Activated T-cell treated with anti-CD3 and anti-CD28 coated beads, Interleukin-2, amount 50 U/mL, for 72 hours (primary cell): ENCODE results near the gene ACOT12. TPM values are rescaled to one million over a fixed set of nuclear protein-coding genes. Genes with fewer than 3 reads are reported as not detected.

Experiments
- ATAC-seq, 2 donors: fragments of 150-1000 bp; cut with Tn5 transposase; replicated peaks in 1 of 2; 2 replicates each; pipeline ENCODE4 v1.10.0; 2021; ENCODE audit warnings: moderate library complexity in 2 of 2, mild to moderate bottlenecking in 1 of 2
- DNase-seq, 2 donors: peaks; one replicate each; pipeline ENCODE4 v3.0.0; 2021 to 2022; ENCODE audit warnings: mixed read lengths in 1 of 2
- H3K27ac Mint-ChIP-seq: one replicate; pipeline ENCODE4 v1.8.0; 2022; ENCODE audit warnings: mild to moderate bottlenecking, moderate library complexity, mixed read lengths
- H3K27me3 Mint-ChIP-seq: one replicate; pipeline ENCODE4 v1.8.0; 2022; ENCODE audit warnings: low read depth, mixed read lengths
- H3K36me3 Mint-ChIP-seq, 2 donors: one replicate each; pipeline ENCODE4 v1.8.0; 2022; ENCODE audit warnings: mixed read lengths in 2 of 2, mild to moderate bottlenecking in 1 of 2; ENCODE audit not compliant: insufficient read depth in 2 of 2
- H3K4me1 Mint-ChIP-seq: one replicate; pipeline ENCODE4 v1.8.0; 2022; ENCODE audit warnings: low read depth, mixed read lengths
- H3K4me3 Mint-ChIP-seq, 2 donors: one replicate each; pipeline ENCODE4 v1.8.0; 2022; ENCODE audit warnings: mild to moderate bottlenecking in 2 of 2, mixed read lengths in 2 of 2, moderate library complexity in 2 of 2
- H3K9me3 Mint-ChIP-seq, 2 donors: one replicate each; pipeline ENCODE4 v1.8.0; 2022; ENCODE audit warnings: mixed read lengths in 2 of 2
- total RNA-seq, 2 donors: library from RNA; stranded (reverse); gene quantifications; one replicate each; pipeline ENCODE4 v1.2.3, GENCODE V29; 2022

The ACOT12 gene
- not detected for total RNA-seq

DNA sequence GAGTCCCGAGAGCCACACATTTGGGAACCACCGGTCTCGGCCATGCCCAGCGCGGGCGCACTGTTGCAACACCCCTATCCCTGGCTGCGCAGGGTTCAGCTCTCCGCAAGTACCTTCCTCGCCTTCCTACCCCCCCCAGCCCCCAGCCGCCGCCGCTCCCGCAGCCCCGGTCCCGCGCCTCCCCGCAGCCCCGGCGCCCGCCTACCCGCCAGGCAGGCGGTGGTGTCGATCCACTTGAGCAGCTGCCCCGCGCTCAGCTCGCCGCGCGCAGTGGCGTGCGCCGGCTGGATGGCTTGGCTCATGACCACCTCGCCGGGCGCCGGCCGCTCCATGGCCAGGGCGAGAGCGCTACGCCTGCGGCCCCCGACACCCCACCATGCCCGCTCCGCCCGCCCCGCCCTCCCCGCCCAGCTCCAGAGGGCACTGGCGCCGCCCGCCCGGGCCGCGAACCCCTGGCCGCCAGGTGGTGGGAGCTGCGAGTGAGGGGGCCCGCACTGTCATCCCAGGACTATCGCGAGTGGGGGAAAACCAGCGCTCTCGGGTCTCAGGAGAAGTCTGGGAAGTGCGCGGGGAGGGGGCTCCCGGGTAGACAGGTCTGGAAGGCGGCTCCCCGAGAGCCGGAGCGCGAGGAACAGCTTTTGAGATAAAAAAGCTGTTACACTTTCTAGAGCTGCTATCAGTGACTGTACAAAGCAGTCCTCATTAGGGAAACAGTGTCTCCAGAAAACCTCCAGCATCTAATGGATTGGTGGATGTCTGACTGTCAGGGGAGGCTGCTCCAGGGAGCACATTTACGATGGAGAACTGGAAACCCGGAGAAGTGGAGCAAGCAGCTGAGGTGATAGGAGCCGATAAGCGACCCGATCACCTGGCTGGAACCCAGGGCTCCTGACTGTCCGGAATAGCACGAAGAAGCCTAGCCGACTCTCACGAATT lies at the start of gene ACOT12:
TSS of gene ACOT12 (minus strand) at position 352 of the 936 bp plus-strand sequence. CDS start at position 332, 20 bp downstream.
- DNase-seq (peak; percentile 8 to 11), ATAC-seq (peak; percentile 48 to 54)
- Mint-ChIP-seq H3K4me3 (peak within 1 kb of the TSS; percentile 66 to 75), H3K9me3 (no peaks in the 10 kb centered on the region), H3K36me3 (peaks cover 0 to 2% of the 10 kb centered on the region in 2 donors), H3K27ac (no peak within 1 kb of the TSS), H3K4me1 (peaks cover 9% of the 10 kb centered on the region), H3K27me3 (peaks cover 64% of the 10 kb centered on the region)

DNA sequence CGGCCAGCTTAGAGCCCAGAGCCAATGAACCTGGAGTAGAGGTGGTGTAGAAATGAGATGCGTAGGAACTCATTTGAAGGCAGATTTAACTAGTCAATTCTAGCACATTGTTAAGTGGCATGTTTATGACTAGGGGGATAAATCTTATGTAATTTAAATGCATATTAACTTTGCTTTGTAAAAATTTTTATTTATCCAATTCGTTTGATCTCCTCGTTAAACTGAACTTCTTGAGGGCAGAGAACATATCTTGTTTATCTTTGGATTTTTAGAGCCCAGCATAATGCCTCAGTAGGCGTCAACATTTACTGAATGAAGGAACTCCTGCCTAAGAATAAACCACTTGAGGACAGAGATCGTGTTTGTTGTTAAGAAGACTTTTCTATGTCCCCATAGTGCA lies 41.1 kb upstream of the ACOT12 start:
- no peaks in the 10 kb centered on the region for H3K4me1 Mint-ChIP-seq
- no peak for ATAC-seq

DNA sequence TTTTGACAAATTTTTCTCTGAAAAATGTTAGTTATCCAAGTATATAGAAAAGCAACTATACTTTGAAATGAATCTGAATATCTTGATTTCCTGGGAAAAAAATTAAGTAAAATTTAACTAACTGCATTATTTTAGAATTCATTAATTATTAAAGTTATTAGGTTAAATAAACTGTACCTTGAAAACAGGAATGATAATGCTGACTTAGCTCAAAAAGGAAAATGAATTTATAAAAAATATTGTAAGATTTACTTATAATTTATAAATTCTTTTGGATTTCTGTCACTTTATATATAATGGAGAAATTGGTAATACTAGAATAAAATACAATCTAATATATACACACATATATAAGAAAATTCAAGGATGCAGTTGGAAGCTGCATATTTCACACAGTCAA lies 36.1 kb upstream of the ACOT12 start:
- peaks cover 15% of the 10 kb centered on the region for H3K4me1 Mint-ChIP-seq
- H3K27ac Mint-ChIP-seq: no peak overlapping the region
- H3K36me3 Mint-ChIP-seq: no peaks in the 10 kb centered on the region
- DNase-seq: no peak
- ATAC-seq: no peak
- no peak overlapping the region for H3K4me3 Mint-ChIP-seq
- H3K9me3 Mint-ChIP-seq: no peaks in the 10 kb centered on the region
- no peaks in the 10 kb centered on the region for H3K27me3 Mint-ChIP-seq

More for the DNA sequence above, 41.1 kb upstream of the ACOT12 start:
- no peaks in the 10 kb centered on the region for H3K27me3 Mint-ChIP-seq
- H3K27ac Mint-ChIP-seq: no peak overlapping the region
- H3K36me3 Mint-ChIP-seq: no peaks in the 10 kb centered on the region
- H3K9me3 Mint-ChIP-seq: no peaks in the 10 kb centered on the region
- no peak for DNase-seq
- H3K4me3 Mint-ChIP-seq: no peak overlapping the region

DNA sequence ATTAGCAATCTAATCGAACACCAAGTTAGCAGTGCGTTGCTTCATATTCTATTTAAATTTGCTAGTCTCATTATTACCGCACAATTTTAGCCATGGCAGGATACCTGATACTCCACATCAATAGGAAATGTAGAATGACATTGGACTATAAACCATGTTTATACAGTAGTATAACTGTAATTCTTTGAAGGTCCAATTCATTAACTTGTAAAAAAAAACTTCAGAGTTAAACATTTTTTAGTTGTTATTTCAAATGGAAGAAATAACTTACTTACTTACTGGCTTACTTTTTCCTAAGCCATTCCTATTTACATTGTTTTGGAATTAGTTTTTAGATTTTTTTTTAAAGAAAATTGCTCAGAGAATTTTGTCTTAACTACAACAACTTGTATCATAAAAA lies 35.4 kb upstream of the ACOT12 start:
- Mint-ChIP-seq H3K36me3 (no peaks in the 10 kb centered on the region), H3K4me3 (no peak overlapping the region), H3K9me3 (no peaks in the 10 kb centered on the region), H3K27ac (no peak overlapping the region), H3K27me3 (no peaks in the 10 kb centered on the region), H3K4me1 (peaks cover 15% of the 10 kb centered on the region)
- ATAC-seq: no peak
- DNase-seq: no peak

DNA sequence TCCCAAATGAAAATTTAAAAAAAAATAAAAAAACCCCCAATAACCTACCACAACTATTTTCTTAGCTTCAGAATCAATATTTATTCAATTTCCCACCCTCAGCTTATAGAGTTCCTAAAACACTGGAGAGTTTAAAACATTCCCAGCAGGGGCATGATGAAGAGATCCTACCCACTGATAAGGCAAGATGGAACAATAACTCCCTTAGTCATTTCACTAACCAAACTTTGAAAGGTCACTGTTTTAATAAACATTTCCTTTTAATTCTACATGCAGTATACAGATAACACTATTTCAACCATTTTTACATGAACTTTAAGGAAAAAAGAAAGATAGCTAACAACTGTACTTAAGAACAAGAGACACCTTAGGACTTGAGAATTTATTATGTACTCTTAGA lies 34.9 kb upstream of the ACOT12 start:
- DNase-seq (no peak), ATAC-seq (no peak)
- H3K27ac Mint-ChIP-seq: peak overlapping the region; percentile 86
- H3K4me1 Mint-ChIP-seq: peaks cover 15% of the 10 kb centered on the region
- H3K9me3 Mint-ChIP-seq: no peaks in the 10 kb centered on the region
- no peaks in the 10 kb centered on the region for H3K27me3 Mint-ChIP-seq
- H3K4me3 Mint-ChIP-seq: no peak overlapping the region
- H3K36me3 Mint-ChIP-seq: no peaks in the 10 kb centered on the region

DNA sequence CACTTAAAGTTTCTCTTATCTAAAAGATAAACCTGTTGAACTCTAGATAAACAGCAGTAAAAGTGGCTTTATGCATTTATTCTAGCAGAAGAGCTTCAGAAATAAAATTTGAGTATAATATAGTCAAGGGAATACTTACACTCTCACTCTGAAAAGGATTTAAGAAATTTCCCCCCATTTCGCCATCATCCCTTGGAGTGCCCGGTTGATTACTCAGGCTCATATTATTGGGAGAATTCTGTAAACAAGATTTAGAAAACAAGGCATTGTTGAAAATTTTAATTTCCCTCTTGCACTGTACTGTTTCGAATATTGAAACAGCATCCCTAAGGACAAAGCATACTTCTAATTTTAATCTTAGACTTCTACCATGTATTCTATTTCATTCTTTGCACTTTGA lies 34.5 kb upstream of the ACOT12 start:
- Mint-ChIP-seq H3K27ac (no peak overlapping the region), H3K36me3 (no peaks in the 10 kb centered on the region), H3K9me3 (no peaks in the 10 kb centered on the region), H3K4me3 (no peak overlapping the region), H3K4me1 (peaks cover 15% of the 10 kb centered on the region), H3K27me3 (no peaks in the 10 kb centered on the region)
- DNase-seq (no peak), ATAC-seq (no peak)

DNA sequence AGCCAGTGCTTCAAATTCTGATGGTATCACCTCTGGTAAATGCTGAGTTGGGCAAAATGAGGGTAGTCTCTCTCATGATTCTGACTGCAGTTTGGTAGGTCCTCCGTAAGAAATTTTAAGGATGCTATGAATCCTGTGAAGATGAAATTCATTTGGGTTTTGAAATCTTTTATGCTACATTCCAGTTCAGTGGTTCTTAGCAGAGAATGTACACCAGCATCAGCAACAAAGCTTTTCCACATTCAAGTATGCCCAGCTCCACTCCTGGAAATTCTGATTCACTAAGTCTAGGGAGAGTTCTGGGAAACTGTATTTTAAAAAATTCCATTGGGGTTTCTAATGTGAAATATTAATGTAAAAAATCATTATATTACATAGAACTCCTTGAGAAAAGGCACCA lies 33.6 kb upstream of the ACOT12 start:
- no peak overlapping the region for H3K4me3 Mint-ChIP-seq
- DNase-seq: no peak
- no peak overlapping the region for H3K27ac Mint-ChIP-seq

DNA sequence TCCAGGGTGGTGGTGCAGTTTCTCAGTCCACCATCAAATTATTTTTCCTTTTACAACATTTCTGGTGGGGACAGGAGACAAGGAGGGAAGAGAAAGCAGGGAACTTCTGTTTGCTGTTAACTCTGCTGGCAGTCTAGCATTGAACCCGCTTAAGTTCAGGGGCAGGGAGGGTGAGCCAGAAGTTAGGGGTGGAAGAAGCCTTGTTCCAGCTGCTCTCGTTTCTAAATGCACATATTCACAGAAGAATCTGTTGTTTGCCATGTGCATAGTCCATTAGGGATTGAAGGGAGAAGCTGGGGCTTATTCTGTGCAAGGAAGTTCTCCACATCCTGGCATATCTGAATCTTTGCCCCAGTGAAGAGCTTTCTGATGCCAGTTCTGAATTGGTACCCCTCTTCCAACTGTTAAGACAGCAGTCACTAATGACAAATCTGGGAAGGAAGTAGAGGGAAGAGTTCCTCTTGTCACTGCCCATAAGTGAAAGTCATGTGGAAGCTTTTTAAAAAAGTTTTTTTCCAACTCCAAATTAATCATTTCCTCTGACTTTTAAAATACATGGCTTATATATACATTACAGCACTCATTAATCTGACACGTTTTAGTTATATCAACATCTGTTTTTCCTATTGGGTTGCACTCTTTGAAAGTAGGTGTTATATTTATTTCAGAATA lies 32.6 kb upstream of the ACOT12 start:
- Mint-ChIP-seq H3K27me3 (no peaks in the 10 kb centered on the region), H3K9me3 (no peaks in the 10 kb centered on the region), H3K27ac (peak overlapping the region; percentile 65), H3K4me1 (peaks cover 23% of the 10 kb centered on the region), H3K36me3 (no peaks in the 10 kb centered on the region), H3K4me3 (no peak overlapping the region)
- DNase-seq: no peak
- no peak for ATAC-seq

More for the DNA sequence above, 33.6 kb upstream of the ACOT12 start:
- no peak for ATAC-seq
- H3K36me3 Mint-ChIP-seq: no peaks in the 10 kb centered on the region
- H3K4me1 Mint-ChIP-seq: peaks cover 16% of the 10 kb centered on the region
- no peaks in the 10 kb centered on the region for H3K27me3 Mint-ChIP-seq
- H3K9me3 Mint-ChIP-seq: no peaks in the 10 kb centered on the region

DNA sequence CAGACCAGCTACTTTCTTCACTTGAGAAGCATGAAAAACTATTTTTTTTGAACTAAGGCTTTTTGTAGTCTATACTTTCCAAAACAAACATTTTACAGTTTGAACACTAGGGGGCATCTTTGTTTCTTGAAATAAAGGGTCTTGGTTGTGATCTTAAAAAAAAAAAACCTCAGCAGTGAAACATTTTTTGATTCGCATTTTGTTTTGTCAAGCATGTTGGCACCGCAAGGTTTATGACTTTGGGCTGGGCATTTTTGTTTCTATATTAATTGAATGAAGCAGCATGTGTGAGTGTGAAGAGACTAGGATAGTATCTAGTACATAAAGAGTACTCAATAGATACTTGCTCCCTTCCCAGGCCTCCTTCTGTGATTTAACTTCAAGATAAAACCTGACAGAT lies 31.6 kb upstream of the ACOT12 start:
- H3K9me3 Mint-ChIP-seq: no peaks in the 10 kb centered on the region
- no peaks in the 10 kb centered on the region for H3K27me3 Mint-ChIP-seq
- no peaks in the 10 kb centered on the region for H3K36me3 Mint-ChIP-seq
- H3K27ac Mint-ChIP-seq: peak overlapping the region; percentile 36
- peak; percentile 58 to 64 for ATAC-seq
- no peak for DNase-seq
- peaks cover 32% of the 10 kb centered on the region for H3K4me1 Mint-ChIP-seq
- no peak overlapping the region for H3K4me3 Mint-ChIP-seq

DNA sequence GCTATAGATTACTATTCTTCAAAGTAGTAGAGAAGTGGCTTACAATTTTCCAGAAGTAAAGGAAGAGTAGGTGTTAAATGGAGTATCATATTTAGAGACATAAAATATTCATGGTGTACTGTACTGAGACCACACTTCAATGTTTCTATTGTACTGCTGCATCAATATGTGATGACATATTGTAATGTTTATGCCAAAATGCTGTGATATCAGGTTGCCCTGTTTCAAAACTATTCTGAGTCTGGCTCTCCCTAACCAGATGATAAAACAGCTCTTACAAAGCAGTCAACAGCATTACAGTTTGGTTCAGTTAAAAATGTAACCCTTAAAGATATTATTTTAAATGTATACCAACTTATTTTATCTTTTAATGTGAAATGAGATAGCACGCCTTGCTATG lies 30.8 kb upstream of the ACOT12 start:
- Mint-ChIP-seq H3K4me1 (peaks cover 41% of the 10 kb centered on the region), H3K27me3 (no peaks in the 10 kb centered on the region), H3K4me3 (no peak overlapping the region), H3K27ac (no peak overlapping the region), H3K9me3 (no peaks in the 10 kb centered on the region), H3K36me3 (no peaks in the 10 kb centered on the region)
- DNase-seq (no peak), ATAC-seq (no peak)

DNA sequence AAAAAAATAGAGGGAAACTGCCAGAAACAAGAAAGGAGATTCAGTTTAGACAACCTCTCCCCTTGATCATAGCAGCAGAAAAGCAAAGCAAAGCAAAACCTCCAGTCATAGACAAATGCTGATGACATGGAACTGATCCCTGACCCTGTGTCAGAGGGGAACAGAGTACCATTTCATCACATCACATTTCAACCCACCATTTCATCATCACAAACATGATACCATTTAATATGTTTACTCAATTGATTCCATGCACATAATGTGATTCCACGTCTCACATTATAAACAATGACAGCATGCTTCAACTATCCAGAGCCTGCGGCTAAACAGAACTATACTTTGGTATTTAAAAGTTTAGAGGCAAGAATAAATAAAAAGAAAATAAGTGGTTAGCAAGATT lies 28.7 kb upstream of the ACOT12 start:
- Mint-ChIP-seq H3K4me1 (peaks cover 41% of the 10 kb centered on the region), H3K36me3 (no peaks in the 10 kb centered on the region), H3K4me3 (no peak overlapping the region), H3K27me3 (no peaks in the 10 kb centered on the region), H3K27ac (peak overlapping the region; percentile 31), H3K9me3 (no peaks in the 10 kb centered on the region)
- no peak for DNase-seq
- ATAC-seq: no peak

DNA sequence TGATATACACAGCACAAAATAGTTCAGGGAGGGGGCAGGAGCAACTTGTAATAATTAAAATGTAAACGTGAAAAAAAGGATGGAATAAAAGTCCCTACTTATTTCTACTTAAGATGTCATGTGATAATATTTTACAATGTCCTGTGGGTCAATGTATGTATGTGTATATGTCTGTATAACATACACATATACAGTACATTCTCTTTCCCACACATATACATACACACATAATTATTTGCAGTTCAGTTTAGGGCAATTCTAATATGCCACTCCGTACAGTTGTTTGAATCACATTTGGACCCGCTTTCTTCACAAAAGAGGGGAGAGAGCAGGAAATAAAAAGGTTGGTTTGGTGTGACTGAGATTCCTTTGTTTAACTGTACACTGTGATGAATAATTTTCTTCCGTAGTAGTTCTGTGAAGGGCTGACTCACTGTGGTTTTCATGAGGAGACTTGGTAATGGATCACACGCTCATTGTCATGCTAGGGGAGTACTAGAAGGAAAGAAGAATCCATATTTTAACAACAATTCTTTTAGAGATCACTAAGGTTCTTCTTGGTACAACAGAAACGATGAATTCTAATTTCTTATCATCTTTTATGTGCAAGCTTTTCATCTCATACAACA lies 26.2 kb upstream of the ACOT12 start:
- DNase-seq (peak; percentile 33 to 40), ATAC-seq (peak; percentile 100)
- Mint-ChIP-seq H3K4me1 (peaks cover 31% of the 10 kb centered on the region), H3K4me3 (peak overlapping the region; percentile 49 to 77), H3K9me3 (no peaks in the 10 kb centered on the region), H3K36me3 (no peaks in the 10 kb centered on the region), H3K27ac (peak overlapping the region; percentile 77), H3K27me3 (no peaks in the 10 kb centered on the region)

DNA sequence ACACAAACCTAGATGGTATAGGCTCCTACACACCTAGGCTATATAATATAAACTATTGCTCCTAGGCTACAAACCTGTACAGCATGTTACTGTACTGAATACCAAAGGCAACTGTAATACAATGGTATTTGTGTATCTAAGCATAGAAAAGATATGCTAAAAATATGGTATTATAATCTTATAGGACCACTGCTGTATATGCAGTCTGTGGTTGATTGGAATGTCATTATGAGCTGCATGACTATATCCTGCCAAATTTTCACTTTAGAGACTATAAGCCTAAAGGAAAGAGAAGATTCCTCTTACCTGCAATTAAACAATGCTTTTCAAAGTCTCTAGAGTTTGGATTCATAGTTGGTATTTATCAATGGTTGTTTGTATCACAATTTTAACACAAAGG lies 24.7 kb upstream of the ACOT12 start:
- Mint-ChIP-seq H3K9me3 (no peaks in the 10 kb centered on the region), H3K4me3 (no peak overlapping the region), H3K4me1 (peaks cover 31% of the 10 kb centered on the region), H3K27me3 (no peaks in the 10 kb centered on the region), H3K27ac (no peak overlapping the region), H3K36me3 (no peaks in the 10 kb centered on the region)
- DNase-seq (no peak), ATAC-seq (no peak)
